Measurements from ENCODE around the gene PRXL2C.

- TF ChIP-seq KDM5A (IDR thresholded peaks at IDR 0.05; ENCODE audit: low read length) (no peak), CTCF (IDR thresholded peaks at IDR 0.05; ENCODE audit: control extremely low read depth in 1 of 3, insufficient read depth in 1 of 3, low read depth in 1 of 3, low read length in 3 of 3) (no peak), EP300 (IDR thresholded peaks at IDR 0.05; ENCODE audit: borderline replicate concordance in 1 of 2, low read depth in 2 of 2, low read length in 2 of 2) (no peak), MAX (IDR thresholded peaks at IDR 0.05) (no peak), ASH2L (IDR thresholded peaks at IDR 0.05; ENCODE audit: low read length) (no peak), YY1 (IDR thresholded peaks at IDR 0.05; ENCODE audit: low read depth, low read length) (no peak), EGR1 (IDR thresholded peaks at IDR 0.05; ENCODE audit: borderline replicate concordance, low read depth, low read length) (no peak), POLR2A (IDR thresholded peaks at IDR 0.05; ENCODE audit: control extremely low read depth in 1 of 2, low read depth in 2 of 2, low read length in 2 of 2) (no peak)
These were observed 18.7 kb downstream of the PRXL2C start for GRCh38 chr9:96636368-96636767.
